Activated effector memory CD4-positive, alpha-beta T cell treated with Interleukin-2 at 50 U/mL for 16 hours (primary cell): ENCODE results near the gene XG.
"Not testable (repeated sequence)": the region's sequence is repeated elsewhere in the genome, so short reads cannot be mapped to it uniquely, and the experiment has no call there.

Experiments used
- DNase-seq: peaks from one replicate; pipeline ENCODE4 v3.0.0-alpha.2; 2020

Gene XG

DNA sequence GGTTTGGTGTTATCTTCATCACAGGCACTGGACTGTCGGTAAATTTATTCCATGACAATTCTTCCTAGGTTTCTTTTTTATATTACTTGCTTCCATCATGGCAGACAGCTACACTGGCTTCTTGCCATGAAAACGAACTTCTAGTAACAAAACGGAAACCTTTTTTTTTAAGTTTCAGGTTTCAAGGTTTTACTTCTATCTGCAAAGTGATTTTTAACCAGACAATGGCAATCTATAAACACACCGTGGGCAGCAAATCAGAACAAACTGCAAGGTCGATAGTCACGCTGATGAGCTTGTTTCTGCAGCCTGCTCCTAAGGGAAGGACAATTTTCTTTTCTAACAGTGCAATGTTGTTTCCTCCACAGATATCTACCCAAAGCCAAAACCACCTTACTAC, 29.9 kb downstream of the XG start:
- no peak for DNase-seq

DNA sequence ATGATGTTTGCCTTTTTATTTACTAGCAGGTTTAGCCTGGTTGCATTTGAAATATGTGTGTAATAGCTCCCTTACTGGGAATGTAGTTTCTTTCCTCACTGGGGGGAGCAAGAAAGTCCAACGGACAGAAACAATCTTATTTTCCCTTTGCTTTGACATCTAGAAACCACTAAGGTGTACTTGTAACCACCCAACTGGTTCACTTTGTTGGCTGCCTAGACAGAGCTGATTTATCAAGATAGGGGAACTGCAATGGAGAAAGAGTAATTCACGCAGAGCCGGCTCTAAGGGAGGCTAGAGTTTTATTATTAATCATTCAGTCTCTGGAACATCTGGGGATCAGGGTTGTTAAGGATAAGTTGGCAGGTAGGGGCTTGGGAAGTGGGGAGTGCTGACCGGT, 30.3 kb downstream of the XG start:
- no peak for DNase-seq

DNA sequence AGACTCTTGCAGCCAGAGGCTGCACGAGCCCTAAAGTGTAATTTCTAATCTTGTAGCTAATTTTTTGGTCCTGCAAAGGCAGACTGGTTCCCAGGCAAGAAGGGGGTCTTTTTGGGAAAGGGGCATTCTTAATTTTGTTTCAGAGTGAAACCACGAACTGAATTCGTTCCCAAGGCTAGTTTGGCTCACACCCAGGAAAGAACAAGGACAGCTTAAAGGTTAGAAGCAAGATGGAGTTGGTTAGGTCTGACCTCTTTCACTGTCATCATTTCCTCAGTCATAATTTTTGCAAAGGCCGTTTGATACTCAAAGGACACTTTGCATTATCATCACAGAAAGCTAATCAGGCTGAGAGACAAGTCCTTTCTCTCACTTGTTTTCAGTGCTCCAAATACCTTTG, 30.9 kb downstream of the XG start:
- no peak for DNase-seq

DNA sequence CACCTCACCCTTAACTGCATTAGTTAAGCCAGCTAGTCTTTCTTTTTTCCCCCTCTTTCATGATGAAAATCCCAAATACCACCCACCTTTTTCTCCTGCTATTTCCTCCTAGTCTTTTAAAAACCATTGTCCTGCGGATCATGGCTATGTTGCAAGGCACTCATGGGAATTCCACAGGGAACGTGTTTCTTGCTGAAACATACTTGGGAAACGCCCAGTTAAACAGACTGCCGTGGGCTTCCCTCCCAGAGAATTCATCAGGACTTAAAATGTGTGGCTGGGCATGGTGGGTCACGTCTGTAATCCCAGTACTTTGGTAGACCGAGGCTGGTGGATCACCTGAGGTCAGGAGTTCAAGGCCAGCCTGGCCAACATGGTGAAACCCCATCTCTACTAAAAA, 32.2 kb downstream of the XG start:
- no peak for DNase-seq

DNA sequence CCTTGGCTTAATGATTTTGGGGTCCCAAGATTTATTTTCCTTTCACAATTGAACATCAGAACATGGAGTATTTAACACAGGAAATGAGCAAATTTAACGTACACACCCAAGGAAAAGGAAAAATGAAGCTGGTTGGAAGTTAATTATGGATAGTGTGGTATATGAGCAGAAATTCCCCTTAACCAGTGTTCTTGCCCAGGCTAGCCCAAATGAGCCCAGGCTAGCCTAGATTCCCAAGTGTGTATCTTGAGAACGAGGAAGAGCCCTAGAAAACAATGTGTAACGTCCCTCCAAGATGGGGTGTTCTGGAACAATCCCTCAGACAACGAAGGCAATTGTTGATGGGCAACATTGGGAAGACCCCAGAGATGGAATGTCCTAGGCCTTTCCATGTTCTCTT, 33.7 kb downstream of the XG start:
- no peak for DNase-seq

DNA sequence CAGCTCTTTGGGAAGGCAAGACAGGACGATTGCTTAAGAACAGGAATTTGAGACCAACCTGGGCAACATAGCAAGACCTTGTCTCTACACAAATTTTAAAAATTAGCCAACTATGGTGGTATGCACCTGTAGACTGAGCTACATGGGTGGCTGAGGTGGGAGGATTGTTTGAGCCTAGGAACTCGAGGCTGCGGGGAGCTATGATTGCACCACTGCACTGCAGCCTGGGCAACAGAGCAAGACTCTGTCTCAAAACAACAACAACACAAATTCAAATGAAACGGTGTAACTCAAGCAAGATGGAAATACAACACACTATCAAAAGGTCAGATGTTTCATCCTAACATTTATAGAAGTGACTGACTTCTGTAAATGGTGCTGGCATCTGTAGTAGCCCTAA, 37.1 kb downstream of the XG start:
- DNase-seq = no peak

DNA sequence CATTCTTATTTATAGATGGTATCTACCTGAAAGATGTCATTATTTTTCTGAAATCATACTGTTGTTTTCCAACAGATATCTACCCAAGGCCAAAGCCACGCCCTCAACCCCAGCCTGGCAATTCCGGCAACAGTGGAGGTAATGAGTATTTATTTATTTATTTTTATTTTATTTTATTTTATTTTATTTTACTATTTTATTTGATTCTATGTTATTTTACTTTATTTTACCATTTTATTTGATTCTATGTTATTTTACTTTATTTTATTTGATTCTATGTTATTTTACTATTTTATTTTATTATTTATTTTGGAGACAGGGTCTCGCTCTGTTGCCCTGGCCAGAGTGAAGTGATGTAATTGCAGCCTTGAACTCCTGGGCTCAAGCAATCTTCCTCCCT, 37.7 kb downstream of the XG start:
- no peak for DNase-seq

DNA sequence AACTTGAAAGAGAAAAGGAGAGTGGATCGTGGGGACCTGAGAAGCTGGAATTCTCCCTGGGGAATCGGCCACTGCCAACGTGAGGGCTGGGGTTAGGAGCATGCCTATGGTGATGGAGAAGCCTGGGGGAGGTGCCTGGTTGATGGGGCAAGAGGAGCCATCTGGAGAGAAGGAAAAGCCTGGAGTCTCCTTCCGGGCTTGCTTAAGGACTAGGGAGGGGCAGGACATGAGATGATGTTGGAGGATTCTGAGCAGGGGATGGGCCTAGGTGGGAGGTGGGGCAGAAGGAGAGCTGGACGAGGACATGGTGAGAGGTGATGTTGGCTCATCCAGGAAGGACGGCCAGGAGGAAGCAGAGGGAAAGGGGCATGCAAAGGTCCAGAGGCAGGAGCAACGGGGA, 41.9 kb downstream of the XG start:
- no peak for DNase-seq

DNA sequence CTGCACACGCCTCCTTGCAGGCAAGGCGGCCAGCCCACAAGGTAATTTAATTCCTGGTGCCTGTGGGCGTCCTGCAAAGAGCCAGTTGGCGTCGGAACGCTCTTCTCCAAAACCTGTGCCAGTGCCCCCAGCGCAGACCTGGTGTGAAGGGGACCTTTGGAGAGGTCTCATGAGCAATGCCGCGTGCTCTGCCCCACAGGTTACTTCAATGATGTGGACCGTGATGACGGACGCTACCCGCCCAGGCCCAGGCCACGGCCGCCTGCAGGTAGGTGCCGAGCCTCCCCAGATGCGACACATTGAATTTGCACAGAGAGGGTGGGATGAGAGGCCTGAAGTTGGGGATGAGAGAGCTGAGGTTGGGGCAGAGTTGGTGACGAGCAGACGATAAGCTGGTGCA, 42.5 kb downstream of the XG start:
- DNase-seq = no peak

DNA sequence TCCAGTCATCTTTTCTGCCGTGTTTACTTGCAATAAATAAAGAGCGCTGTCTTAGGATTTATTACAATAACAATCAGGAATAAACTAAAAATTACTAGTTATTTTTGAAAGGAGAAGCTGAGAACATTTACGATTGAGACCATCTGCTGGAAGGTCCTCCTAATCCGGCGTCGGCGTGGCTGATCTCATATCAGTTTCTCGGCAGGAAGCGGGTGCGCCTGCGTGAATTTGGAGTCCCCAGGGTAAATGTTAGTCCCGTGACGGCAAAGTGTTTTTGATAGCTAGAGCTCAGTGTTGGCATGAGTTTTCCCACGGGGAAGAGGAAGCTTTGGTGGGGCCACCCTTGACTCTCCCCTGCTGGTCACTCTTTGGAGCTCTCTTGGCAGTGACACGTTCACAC, 45.0 kb downstream of the XG start:
- DNase-seq = not testable (repeated sequence)

DNA sequence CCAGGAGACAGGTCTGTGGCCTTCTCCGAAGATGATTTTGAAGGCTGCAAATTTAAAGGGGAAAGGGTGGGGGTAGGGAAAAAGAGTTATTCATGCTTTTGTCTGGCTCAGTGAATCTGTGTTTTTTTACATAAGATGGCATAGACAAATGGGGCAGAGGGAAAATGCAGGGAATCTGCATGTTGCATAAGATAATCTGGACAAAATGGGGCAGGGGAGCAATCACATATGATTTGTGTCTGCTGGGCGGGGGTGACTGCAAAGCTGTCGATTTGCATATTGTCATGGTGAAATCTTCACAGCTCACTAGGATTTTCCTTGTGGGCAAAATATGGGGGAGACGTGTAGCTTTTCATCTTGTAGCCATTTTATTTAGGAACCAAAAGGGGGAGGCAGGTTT, 47.5 kb downstream of the XG start:
- no peak for DNase-seq

DNA sequence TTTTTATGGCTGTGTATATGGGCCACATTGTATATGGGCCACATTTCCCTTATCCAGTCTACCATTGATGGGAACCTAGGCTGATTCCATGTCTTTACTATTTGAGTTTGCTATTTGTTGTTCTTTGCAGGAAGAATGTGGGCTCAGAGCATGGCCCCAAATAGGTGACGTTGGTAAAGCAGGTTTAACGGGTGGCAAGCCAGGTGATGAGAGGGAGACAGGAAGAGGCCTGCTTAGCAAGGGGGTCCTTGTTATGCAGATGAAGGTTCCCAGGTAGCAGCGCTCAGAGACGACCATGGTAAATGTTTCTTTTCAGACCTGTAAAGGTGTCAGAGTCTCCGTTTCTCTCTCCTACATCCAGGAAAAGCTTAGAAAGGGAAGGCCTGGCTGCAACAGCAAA, 48.1 kb downstream of the XG start:
- not testable (repeated sequence) for DNase-seq

DNA sequence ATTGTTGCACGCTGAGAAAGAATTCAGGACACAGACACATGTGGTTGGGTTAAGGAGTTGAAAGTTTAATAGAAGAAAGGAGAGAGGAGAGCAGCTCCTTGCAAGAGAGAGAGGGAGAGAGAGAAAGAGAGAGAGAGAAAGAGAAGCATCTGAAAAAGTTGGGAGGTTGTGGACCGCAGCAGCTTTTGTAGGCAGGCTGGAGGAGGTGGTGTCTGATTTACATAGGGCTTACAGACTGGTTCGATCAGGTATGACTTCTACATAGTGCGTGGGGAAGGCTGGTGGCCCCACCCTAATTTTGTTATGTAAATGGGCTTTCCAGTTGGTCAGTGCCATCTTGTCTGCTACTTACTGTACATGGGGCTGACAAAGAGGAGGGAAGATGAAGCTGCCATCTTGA, 49.4 kb downstream of the XG start:
- DNase-seq = no peak

DNA sequence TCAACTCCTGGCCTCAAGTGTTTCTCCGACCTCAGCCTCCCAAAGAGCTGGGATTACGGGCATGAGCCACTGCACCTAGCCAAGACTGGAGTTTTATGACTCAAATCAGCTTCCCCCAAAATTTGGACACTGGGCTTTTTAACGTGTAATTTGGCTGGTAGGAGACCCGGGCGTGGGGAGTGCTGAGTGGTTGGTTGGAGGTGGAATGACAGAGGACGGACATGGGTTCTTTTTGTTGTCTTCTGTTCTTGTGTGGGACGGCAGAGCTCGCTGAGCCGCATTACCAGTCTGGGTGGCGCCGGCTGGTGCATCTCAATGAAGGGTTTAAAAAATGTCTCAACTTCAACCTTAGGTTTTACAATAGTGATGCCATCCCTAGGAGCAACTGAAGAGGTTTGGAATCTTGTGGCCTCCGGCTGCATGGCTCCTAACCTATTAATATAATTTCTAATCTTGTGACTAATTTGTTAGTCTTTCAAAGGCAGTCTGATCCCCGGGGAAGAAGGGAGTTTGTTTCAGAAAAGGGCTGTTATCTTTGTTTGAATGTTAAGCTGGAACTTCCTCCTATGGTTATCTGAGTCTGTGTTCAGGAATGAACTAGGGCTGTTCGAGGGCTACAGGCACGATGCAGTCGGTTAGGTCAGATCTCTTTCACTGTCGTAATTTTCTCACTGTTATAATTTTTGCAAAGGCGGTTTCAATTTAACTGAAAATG, 50.7 kb downstream of the XG start:
- not testable (repeated sequence) for DNase-seq

DNA sequence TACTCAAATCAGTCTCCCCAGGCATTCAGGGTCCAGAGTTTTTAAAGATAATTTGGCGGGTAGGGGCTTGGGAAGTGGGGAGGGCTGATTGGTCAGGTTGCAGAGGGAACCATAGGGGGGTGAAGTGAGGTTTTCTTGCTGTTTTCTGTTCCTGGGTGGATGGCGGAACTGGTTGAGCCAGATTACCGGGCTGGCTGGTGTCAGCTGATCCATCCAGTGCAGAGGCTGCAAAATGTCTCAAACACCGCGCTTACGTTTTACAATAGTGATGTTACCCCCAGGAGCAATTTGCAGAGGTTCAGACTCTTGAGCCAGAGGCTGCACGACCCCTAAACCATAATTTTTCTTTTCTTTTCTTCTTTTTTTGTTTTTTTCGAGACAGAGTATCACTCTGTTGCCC, 51.6 kb downstream of the XG start:
- not testable (repeated sequence) for DNase-seq

DNA sequence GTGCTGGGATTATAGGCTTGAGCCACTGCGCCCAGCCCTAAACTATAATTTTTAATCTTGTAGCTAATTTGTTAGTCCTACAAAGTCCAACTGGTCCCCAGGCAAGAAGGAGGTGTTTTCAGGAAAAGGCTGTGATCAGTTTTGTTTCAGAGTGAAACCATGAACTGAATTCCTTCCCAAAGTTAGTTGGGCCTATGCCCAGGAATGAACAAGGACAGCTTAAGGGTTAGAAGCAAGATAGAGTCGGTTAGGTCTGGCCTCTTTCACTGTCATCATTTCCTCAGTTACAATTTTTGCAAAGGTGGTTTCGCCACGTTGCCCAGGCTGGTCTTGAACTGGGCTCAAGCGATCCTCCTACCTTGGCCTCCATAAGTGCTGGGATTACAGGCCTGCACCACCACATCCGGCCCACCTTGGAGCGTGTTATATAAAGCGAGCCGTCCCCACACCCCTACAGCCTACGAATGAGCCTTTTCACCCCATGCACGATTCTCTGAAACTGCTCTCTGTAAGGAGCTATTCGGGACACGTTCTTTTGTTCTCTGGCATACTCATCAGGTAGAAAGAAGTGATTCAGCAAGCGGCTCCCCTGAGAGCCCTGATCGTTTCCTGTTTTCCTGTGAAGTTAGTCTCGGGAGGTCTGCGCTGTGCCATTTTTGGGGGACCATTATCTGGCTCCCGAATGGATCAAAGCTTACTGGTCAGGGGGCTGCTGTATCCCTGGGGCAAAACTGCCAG, 52.4 kb downstream of the XG start:
- not testable (repeated sequence) for DNase-seq

DNA sequence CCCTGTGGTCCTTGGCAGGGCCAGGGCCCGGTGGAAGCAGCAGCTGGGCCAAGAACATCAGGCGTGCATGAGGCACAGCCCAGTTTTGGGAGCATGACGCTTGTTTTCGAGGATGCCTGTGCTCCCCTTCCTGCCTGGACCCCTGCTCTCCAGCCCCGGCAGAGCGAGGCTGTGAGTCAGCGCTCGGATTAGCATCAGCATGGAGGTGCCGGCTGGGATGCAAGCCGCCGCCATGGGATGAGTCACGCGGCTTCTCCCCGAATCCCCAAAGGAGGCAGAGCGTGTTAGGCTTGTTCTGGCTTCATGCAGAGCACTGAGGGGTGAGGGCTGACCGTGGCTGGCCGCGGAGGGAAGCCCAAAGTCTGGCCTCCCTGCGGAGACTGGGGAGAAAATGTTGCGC, 53.0 kb downstream of the XG start:
- DNase-seq = not testable (repeated sequence)

DNA sequence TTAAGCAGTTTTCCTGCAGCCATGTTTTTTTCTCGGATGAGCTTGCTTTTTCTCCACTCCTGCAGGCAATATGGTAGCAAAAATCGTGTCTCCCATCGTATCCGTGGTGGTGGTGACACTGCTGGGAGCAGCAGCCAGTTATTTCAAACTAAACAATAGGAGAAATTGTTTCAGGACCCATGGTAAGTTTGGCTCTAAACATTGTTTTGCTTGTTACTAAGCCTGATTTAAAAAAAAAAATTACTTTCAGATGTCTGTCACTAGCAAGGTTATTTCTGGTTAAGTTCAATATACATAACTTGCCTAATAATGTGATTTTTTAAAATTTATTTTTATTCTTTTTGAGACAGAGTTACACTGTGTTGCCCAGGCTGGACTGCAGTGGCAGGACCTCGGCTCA, 59.4 kb downstream of the XG start:
- no peak for DNase-seq

DNA sequence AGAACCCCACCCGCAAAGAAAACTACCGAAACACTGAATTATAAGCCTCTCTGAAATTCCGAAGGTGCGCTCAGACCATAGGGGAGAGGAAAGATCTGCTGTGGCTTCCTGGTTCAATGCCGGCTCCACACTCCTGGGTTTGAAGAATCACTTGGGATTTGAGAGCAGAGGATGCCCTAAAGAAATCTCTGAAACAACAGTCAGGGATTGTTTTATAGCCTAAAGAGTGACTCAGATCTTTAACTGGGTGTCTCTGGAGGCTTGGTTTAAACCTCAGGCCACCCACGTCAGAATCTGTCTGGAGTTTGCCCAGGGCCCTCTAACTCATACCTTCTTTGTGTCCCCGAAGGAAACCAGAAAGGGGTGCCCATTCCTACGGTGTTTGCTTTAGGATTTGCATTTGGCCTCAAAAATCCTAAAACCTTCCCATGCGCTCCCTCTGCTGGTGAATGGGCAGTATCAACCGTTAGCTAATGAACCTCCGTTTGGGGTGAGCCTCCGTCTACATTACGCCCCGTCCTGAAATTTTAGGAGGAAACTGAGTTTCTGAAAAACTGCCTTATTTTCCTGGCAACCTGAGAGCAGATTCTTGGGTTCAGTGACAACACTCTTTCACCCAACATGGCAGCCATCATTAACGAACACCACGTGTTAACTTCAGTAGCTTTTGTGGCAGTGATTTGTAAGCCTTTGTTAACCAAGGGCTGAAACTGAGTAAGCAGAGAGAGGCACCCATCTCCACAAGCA, 60.5 kb downstream of the XG start:
- peak; percentile 5 for DNase-seq

DNA sequence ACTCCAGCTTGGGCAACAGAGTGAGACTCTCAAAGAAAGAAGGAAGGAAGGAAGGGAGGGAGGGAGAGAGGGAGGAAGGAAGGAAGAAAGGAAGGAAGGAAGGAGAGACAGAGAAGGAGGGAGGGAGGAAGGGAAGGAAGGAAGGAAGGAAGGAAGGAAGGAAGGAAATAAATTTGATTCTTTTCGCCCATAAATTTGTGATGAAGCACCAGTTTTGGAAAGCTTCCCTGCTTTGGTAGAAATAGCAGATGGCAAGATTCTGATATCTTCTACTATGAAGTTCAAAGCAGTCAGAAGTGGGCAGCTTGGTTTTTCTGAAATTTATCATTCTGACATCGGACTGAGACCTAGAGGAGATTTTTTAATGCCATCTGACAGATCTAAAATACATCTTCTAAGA, 65.2 kb downstream of the XG start:
- no peak for DNase-seq

DNA sequence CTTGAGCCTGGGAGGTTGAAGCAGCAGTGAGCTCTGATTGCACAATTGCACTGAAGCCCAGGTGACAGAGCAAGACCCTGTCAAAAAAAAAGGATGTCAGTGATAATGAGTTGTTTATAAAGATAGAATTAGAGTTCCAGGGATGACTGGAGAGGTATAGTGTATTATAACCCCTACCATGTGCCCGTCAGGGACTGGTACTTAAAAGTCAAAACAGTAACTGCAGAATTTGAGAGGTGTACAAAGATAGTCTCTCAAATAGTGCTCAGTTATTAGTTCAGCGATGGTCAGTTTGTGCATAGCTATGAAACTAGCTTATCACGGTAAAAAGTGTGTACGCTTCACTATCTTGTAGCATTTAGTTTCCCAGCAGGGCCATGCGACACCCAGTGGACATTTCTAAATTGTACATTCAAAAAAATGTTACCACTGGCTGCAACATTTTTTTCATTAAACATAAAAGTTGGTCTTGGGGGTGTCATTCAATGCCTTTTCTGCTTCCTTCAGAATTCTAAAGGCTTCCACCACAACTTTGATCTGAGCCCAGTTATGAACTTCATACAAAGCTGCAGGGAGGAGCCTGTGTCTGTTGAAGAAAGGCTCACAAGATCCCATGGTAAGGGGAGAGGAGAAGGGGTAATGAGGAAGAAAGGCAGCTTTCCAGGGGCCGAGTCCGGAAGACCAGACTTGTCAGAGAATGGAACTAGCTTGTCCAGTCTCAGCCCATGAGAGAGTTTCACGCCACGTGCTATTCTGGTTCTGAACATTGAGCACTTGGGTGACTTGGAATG, 67.7 kb downstream of the XG start:
- DNase-seq = no peak

DNA sequence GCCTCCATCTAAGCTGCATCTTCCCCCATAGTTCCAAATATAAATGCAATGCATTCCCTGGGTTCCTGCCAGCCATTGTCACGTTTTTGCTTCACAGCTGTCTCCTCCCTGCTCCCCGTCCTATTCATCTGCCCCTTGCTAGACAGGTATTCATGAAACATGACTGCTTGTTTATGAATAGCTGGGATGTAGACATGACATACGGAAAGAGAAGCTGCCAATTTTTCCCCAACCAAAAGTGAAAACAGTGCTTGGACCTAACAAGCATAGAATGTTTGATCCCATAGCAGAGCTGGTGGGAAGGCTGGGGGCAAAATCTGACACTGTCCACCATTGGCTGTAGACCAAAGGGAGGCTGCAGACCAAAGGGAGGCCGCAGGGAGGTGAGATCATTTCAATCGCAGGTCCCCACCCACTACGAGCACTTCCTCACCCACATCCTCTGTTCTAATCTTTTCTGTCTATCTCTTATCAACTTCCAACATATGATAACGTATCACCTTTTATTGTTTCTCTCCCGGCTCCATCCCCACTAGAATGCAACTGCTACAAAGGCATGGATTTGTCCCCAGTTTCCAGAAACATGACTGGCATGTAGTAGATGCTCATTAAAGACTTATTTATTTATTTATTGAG, 68.4 kb downstream of the XG start:
- no peak for DNase-seq
